GM21360 (cell line): ENCODE measurements around the gene IFNGR2.
"Not testable (repeated sequence)": the region's sequence is repeated elsewhere in the genome, so short reads cannot be mapped to it uniquely, and the experiment has no call there.

ENCODE experiments used
- ATAC-seq: cut with Tn5 transposase; IDR thresholded peaks from one replicate; pipeline ENCODE4 v1.9.1; 2021; ENCODE audit warnings: mild to moderate bottlenecking, moderate library complexity; ENCODE audit not compliant: unreplicated experiment

Gene IFNGR2

GRCh38 chr21:33403128-33403785 is at the start of gene IFNGR2:
IFNGR2 (plus strand) TSS chr21:33403413; CDS start chr21:33403544, 131 bp downstream.
- ATAC-seq, result peak; percentile 34

DNA sequence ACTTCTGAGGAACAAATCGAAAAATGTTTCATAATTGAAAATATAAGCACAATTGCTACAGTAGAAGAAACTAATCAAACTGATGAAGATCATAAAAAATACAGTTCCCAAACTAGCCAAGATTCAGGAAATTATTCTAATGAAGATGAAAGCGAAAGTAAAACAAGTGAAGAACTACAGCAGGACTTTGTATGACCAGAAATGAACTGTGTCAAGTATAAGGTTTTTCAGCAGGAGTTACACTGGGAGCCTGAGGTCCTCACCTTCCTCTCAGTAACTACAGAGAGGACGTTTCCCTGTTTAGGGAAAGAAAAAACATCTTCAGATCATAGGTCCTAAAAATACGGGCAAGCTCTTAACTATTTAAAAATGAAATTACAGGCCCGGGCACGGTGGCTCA is 47.9 kb upstream of the IFNGR2 start:
- no peak for ATAC-seq

DNA sequence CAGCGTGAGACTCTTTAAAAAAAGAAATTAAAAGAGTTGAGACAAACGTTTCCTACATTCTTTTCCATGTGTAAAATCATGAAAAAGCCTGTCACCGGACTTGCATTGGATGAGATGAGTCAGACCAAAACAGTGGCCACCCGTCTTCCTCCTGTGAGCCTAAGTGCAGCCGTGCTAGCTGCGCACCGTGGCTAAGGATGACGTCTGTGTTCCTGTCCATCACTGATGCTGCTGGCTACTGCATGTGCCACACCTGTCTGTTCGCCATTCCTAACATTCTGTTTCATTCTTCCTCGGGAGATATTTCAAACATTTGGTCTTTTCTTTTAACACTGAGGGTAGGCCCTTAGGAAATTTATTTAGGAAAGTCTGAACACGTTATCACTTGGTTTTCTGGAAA is 47.2 kb upstream of the IFNGR2 start:
- ATAC-seq, result no peak

DNA sequence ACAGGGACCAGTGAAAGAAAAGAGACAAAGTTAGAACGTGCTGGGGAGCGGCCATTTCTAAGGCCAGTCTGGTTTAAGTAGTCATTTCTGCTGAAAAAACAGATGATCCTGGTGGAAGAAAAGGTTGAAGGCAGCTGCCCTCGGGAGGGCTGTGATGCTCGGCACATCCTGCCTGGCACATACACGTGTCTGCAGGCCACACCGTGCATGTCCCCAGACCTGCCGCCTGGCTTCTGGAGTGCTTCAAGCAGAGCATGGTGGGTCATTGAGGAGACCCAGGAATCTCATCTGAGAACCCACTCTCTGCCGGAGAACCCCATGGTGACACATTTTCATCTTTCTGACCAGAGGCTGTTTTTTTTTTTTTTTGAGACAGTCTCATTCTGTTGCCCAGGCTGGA is 46.0 kb upstream of the IFNGR2 start:
- ATAC-seq, result no peak

GRCh38 chr21:33359446-33359845 is 43.8 kb upstream of the IFNGR2 start:
- ATAC-seq, result no peak

- ATAC-seq, result no peak
Observed at GRCh38 chr21:33360281-33360680, 42.9 kb upstream of the IFNGR2 start.

DNA sequence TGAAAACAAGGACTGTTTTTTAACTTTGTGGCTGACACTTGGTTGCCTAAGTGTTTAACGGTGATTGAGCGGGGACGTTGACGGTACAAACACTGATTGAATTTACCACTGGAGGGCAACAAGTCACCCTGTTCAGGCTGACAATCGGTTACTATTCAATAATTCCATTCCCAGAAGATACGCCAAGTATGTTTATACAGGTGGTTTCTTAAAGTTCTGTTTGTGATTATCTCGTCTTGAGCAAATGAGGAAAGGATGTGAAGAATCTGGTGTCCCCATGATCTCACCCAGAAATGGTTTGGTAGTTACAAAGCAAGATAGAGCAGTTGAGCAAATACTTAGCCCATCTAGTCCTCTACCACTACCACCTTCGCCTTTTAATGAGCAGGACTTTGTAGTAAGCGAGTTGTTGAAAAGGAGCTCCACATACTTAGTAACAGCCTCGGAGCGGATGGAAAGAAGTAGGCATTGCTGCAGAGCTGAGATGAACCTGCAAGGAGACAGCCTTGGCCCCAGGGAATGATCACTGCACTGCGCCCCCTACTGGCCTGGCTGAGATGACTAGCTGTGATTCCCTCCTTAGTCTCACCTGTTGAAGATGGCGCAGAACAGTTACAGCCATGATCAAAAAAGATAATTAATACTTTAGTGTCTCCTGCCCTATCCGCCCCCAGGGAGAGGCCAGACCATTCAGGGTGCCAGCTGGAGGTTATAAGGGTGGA is 42.2 kb upstream of the IFNGR2 start:
- peak; percentile 74 for ATAC-seq

- ATAC-seq, result no peak
Observed at GRCh38 chr21:33362044-33362555, 41.1 kb upstream of the IFNGR2 start.

DNA sequence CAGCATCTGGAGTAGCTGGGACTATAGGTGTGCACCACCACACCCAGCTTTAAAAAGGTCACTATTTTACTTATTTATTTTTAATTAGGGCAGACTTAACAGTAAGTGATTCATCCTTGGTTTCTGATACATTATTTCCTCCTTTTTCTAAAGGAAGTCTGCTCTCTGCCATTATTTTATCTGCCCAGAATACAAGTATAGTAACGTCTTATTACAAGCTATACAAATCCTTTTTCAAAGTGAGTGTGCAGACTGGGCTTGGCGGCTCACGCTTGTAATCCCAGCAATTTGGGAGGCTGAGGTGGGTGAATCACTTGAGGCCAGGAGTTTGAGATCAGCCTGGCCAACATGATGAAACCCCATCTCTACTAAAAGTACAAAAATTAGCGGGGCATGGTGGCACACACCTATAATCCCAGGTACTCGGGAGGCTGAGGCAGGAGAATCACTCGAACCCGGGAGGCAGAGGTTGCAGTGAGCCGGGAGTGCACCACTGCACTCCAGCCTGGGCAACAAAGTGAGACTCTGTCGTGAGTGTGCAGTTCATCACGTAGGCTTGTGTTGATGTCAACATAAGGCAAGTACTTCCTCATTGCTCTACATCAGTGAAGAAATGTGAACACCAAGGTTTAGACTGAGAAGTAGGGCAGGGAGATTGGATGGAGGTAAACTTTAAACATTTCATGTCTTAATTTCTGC is 39.2 kb upstream of the IFNGR2 start:
- not testable (repeated sequence) for ATAC-seq

GRCh38 chr21:33364830-33365229 is 38.4 kb upstream of the IFNGR2 start:
- no peak for ATAC-seq

DNA sequence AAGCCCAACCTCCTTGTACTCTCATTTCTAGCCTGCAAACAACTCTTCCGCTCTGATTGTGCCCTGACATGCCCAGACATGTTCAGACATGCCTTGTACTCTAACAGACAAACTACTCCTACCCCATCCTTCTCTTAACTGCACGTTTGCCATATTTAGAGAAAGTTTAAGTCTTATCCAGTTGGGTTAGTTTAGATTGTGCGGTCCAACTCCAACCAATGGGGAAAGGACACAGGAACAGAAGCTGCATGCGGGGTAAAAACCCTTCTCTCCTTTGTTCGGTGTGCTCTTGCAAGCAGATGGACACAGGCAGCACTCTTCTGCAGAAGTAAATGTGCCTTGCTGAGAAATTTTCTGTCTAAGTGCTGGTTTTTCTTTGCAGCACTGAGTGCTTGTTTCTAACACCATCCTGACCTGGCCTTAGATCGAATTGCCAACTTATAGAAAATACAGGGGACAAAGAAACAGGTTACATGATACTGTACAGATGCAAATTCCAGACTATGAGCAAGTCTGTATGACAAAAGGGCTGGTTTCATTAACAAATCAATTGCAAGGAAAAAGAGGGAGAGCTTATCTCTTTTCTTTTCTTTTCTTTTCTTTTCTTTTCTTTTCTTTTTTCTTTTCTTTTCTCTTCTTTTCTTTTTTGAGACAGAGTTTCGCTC is 35.8 kb upstream of the IFNGR2 start:
- no peak for ATAC-seq

DNA sequence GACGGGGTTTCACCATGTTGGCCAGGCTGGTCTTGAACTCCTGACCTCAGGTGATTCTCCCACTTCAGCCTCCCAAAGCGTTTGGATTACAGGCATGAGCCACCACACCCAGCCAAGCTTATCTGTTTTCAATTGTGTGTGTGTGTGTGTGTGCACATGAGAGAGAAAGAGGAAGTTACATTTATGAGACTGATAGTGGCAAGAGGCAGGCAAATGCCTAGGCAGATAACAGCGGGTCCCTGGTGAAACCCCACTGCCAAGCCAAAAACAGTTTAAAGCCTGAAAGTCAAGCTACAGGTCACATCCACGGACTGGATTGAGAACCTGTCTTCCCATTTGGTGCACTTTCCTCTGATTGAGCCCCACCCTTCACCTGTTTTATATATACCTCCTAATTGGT is 35.1 kb upstream of the IFNGR2 start:
- ATAC-seq, result no peak

- no peak for ATAC-seq
Observed at GRCh38 chr21:33368576-33368975, 34.6 kb upstream of the IFNGR2 start.

GRCh38 chr21:33369586-33369985 is 33.6 kb upstream of the IFNGR2 start:
- ATAC-seq, result no peak

GRCh38 chr21:33370305-33370704 is 32.9 kb upstream of the IFNGR2 start:
- no peak for ATAC-seq

- ATAC-seq, result no peak
Observed at GRCh38 chr21:33371366-33371765, 31.8 kb upstream of the IFNGR2 start.

DNA sequence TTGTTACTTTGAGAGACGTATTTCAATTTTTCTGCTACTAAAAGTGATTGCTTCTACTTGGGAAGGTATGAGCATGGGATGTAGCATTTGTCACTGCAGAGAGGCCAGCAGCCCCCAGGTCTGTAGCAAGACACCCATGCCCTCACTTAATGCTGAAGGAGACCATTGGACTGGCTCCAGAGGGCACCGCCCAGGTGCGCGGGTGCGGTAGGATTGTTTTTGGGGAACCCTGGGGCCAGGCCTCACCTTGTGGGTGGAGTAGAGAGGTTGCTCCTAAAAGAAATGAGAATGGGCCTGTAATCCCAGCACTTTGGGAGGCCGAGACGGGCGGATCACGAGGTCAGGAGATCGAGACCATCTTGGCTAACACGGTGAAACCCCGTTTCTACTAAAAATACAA is 30.6 kb upstream of the IFNGR2 start:
- ATAC-seq, result no peak

- no peak for ATAC-seq
Observed at GRCh38 chr21:33373451-33373850, 29.8 kb upstream of the IFNGR2 start.

- no peak for ATAC-seq
Observed at GRCh38 chr21:33374080-33374449, 29.1 kb upstream of the IFNGR2 start.

DNA sequence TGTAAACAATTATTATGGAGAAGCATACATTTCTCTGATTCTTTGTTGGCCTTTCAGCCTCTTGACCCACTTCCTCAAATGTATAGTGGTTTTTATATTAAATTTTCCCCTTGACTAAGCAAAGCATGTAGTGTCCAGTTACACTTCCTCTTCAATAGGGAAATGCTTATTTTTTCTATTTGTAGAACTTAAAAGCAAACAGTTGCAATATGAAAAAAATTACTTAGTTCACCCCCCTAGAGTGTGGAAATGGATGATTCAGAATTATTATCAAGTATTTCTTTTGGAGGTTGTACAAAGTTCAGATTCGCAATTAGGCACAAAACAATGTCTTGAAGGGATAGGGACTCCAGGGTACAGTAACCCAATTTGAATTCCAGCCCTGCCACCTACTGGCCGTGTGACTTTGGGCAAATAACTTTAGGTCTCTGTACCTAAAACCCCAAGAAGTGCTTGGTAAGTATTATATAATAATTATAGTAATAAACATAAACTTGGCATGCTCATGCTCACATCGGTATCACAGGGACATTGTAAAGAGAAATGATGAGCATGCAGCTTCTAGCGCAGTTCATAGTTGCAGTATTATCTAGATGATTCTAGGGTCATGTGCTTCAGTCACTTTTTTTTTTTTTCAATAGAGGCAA is 28.6 kb upstream of the IFNGR2 start:
- ATAC-seq, result no peak

GRCh38 chr21:33375101-33375644 is 28.0 kb upstream of the IFNGR2 start:
- no peak for ATAC-seq
